Stimulated activated CD4-positive, alpha-beta T cell treated with anti-CD3 and anti-CD28 coated beads, Interleukin-1b, Interleukin-23, amount 100 ng/mL, for 48 hours (primary cell): ENCODE results near the gene TECR.
A peak's percentile ranks its signal among the peaks of the same experiment; 100 is the strongest.
"Not testable (repeated sequence)": the region's sequence is repeated elsewhere in the genome, so short reads cannot be mapped to it uniquely, and the experiment has no call there.

ENCODE experiments used
- DNase-seq: peaks from one replicate; pipeline ENCODE4 v3.0.0-alpha.2; 2020

TECR gene, protein sequence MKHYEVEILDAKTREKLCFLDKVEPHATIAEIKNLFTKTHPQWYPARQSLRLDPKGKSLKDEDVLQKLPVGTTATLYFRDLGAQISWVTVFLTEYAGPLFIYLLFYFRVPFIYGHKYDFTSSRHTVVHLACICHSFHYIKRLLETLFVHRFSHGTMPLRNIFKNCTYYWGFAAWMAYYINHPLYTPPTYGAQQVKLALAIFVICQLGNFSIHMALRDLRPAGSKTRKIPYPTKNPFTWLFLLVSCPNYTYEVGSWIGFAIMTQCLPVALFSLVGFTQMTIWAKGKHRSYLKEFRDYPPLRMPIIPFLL

DNA sequence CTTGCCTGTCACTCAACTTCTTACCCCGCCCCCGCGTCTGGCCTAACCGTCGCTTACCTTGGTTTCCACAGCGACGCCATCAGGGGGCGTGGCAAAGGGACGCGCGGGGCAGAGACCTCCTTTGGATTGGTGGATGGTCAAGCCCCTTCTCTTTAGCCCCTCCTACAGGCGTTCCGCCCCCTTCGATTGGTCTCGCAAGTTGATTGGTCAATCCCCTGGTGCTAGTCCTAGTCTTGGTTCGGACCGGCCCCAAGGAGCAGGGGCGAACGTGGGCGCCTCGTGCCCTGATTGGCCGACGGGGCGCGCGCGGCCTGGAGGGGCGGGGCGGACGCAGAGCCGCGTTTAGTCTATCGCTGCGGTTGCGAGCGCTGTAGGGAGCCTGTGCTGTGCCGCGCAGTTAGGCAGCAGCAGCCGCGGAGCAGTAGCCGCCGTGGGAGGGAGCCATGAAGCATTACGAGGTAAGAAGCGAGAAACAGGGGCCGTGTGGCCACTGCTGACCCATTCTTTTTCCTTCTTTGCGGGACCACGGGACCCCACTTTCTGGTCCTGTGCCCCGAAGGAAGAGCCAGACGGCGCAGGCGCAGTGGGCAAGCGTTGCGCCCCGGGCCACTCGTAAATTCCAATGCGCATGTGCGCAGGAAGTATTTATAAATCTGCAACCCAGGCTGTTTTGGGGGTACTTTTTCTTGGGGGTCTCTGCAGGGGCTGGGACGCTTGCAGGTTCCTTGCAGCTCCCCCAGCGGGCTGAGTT lies at the start of gene TECR:
TECR (plus strand) TSS at position 341 of the 751 bp plus-strand sequence; CDS start at position 444, 103 bp downstream.
- DNase-seq, result peak; percentile 100

DNA sequence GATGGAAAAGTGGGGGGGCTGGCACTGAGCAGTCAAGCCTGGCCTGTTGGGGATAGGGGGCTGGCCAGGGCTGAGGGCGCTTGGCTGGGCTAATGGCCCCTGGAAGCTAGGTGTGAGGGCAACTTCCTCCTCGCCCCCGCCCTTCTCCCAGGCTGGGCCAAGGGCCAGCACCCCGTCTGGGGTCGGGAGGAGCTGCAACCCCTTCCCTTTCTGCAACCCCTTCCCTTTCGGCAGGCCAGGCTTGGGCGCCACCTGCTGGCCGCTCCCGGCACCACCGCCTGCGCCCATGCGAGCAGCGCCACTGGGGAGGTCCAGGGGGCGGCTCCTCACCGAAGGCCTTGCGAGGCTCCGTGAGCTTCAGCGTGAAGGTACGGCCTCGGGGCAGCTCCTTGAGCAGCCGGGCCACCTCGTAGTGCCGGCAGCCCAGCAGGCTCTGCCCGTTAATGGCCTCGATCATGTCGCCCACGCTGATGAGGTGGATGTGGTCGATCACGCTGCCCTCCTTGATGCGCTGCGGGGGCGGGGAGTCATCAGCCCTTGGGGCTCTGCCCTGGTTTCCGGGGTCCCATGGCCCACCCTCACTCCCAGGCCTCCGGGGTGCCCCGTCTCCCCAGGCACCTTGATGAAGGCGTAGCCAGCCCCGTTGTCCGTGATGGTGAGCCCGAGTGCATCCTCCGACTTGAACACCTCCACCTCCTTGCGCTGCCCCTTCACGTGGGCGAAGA lies 49.3 kb upstream of the TECR start:
- peak; percentile 71 for DNase-seq

DNA sequence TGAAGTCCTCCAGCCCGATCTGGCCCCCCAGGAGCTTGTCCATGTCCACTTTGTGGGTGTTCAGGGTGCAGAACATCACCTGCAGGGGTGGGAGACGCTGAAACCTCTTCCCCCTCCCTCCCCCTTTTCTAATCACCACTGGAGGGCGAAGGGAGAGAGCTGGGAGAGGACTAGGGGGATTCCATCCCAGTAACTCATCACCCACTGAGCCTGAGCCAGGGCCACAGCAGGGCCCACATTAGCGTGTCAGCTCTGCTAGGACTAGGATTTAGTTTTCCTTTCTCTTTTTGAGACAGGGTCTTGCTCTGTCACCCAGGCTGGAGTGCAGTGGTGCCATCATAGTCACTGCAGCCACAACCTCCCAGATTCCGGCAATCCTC lies 48.7 kb upstream of the TECR start:
- DNase-seq, result no peak

DNA sequence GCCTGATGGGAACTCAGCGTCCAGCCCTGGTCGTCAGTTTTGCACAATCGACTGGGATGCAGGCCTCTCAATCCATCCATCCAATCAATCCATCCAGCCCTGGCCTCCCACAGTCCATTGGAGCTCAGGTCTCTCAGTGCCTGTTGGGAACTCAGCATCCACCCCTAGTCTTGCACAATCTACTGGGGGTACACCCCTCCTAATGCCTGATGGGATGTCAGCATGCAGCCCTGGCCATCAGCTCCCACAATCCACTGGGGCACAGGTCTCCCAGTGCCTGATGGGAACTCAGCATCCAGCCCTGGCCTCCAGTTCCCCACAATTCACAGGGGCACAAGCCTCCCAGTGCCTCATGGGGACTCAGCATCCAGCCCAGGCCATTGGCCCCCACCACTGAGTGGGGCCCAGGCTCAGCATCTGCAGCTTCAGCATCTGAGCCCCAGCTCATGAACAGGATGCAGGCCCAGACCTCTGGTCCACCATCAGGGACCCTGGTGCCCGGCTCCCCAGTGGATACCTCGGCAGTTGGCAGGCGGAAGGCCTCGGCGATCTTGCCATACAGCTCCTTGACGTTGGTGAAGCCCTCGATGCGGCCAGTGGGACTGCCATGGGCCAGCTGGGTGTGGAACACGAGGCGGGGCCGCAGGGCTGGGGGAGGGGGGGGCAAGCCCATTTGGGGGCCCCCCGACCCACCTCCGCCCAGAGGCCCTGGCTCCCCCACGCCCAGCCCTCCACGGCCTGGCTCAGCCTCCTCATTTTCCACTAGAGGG lies 47.0 kb upstream of the TECR start:
- DNase-seq, result no peak

DNA sequence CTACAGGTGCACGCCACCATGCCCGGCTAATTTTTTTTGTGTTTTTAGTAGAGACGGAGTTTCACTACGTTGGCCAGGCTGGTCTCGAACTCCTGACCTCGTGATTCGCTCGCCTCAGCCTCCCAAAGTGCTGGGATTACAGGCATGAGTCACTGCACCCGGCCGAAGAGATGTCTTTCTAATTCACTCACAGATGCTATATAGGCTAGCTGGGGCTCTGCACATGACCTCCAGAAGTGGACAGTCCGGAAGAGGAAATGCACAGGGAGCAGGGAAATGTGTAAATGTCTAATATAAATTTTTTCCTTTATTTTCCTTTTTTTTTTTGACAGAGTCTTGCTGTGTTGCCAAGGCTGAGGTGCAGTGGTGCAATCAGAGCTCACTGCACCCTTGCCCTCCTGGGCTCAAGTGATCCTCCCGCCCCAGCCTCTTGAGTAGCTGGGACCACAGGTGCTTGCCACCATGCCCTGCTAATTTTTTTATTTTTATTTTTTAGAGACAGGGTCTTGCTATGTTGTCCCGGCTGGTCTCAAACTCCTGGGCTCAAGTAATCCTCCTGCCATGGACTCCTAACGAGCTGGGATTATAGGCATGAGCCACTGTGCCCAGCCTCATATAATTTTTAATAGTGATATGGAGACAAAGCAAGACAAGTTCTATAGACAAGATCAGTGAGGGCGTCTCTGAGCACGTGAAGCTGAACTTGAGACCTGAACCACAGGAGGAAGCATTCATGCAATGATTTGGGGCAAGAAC lies 41.8 kb upstream of the TECR start:
- DNase-seq, result no peak

DNA sequence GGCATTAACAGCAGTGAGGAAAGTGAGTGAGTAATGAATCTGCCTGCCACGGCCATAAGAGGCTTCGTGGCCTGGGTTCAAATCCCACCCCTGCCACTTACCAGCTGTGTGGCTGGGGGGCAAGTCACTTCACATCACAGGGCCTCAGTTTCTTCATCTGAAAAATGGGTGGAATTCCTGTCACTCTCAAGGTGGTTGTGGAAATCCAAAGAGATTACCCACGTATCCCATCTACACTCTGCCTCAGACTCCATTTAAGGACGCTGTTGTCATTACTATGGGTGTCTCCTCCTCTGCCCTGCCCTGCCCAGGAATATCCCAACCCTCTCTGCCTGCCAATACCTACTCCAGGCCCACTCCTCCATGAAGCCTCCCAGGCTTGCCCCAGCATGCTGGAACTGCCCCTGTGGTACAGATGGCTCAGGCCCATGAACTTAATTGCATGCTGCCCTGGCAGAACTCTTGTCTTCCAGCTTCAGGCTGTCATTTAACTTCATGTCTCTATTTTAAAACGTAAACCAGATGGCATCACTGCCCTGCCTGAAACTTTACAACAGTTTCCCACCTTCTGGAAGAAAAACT lies 36.5 kb upstream of the TECR start:
- no peak for DNase-seq

DNA sequence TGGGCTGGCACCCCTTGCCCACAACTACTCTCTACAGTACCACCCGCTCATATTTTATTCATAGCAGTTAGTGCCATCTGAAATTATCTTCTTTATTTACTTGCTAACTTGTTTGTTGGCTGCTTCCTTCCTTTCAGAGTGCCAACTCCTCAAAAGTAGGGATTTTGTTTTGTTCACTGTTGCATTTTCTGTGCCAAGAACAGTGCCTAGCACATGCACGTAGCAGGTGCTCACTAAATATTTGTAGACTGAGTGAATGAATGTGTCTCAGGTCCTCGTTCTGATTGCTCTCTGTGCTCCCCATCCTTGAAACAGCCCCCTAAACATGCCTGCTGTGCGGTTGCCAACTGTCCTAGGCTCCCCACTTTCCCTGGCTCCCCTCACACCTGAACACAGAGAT lies 35.0 kb upstream of the TECR start:
- no peak for DNase-seq

DNA sequence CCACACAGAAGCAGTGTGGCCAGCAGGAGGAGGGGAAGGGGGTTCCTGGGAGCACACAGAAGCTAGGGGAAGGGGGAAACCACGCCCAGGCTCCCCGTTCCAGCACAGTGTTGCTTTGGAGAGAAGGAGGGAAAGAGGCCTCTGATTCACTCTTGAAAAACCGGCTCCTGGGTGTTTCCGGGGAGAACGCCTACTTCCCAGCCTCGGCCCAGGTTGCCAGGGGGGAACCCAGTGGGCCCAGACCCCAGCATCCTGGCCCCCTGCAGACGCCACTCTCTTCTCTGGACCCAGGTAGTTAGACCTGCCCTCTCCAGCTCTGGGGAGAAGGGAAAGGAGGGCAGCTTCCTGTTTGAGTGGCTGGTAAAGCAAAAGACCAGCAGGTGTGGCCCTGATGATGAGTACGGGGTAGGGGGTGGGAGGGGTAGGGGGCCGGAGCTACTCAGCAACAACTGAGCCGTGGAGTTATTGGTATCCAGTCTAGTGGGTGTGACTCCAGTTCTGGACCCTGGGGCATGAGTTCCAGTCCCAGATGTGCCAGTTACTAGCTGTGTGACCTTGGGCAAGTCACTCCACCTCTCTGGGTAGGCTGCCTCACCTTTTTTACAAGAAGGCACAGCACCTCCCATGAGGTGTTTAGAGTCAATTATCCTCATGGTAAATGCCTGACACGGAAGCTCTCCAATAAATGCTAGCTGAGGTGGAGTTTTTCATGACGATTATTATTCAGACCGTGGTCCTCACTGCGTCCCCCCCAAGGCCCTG lies 34.3 kb upstream of the TECR start:
- DNase-seq, result no peak

DNA sequence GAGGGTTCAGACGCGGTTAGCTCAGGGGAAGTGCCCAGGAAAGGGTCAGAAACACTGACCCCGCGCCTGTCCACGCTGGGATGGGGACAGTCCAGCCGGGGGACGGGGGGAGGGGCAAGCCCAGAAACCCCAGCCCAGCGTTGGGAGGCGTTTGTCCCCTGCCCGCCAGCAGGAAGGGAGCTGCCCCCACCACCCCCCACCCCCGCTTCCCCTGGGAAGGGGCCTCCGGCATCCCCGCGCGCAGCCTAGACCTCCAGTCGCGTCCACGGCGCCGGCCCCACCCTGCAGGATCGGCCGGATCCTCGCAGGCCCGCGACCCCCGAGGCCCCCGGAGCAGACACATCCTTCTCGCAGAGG lies 33.7 kb upstream of the TECR start:
- no peak for DNase-seq

DNA sequence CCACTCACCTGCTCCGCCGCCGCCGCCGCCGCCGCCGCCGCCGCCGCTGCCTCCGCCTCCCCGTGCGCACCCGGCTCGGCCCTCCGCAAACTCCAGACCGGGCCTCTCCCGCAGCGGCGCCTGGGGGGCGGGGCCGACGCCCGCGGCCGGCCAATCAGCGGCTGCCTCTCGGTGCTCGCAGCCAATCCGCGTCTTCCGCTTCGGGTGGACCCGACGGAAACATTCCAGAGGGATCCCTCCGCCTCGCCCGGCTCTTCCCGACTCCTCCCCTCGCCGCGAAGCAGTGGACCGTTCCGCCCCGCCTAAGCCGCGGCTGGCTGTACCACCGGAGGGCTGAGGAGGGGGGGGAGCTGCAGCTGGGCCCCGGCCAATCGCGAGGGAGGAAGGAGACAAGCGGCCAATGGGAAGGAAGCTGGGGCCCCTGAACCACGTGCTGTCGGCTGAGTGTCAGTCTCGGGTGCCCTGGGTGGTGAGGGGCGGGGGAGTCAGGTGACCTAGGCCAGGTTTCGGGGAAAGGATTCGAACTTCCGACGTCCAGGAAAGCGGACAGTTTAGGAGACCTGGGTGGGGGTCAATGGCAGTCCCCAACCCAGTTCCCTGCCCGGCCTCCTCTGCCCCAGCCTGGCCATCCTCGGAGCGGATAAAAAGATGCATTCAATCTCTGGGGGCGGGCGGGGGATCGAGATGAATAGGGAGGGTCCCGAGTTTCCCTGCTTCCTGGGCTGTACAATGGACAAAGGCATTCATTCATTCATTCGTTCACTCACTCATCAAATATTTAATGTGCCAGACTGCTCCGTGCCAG lies 33.2 kb upstream of the TECR start, which contains the start of gene GIPC1:
GIPC1 (minus strand) TSS at position 99 of the 805 bp plus-strand sequence. CDS start 13,151 bp downstream, outside the sequence.
- DNase-seq, result peak; percentile 80

DNA sequence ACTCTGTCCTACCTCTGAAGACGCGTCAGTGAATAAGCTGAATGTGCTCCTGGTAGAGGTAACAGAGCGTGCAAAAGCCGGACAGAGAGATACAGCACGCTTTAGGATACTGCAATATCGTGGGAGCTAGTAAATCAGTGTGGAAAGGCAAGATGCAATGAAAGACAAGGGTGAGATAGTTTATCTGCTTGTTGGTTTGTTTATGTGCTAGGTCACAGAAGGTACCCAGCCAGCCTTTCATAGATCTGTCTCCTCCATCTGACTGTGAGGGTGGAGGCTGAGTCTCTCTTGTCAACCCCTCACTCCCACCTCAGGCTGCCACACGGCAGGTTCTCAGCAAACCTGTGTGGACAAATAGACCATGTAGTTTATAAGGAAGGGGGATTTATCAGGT lies 32.6 kb upstream of the TECR start:
- no peak for DNase-seq

DNA sequence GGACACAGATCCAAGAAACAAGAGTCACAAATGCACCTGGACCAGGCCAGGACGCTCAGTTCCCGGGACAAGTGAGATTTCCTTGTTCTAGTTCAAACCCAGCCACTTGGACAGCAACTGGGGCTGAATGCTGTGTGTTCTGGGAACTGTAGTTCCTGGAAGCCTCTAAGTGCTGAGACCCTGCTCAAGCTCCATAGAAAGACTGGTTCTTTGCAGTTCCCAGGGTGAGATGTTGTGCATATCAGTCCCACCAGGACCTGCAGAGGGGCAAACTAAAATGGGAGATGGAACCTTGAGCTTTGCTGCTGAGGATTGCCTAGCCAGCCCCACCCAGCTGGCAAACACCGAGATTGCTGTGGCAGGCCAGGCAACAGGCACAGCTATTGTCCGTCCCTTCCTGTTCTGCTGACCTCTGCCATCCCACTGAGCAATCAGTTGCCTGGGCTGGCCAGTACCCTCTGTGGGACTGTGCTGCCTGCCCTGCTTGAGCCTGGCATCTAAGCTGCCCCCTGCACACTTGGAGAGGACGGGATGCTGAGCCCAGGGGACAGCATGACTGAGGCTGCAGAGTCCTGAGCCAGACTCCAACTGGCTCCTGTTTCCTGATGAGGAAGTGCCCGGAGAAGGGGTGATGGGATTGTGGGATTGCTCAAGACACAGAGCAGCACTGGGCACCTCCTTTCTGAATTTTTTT lies 32.0 kb upstream of the TECR start:
- no peak for DNase-seq

DNA sequence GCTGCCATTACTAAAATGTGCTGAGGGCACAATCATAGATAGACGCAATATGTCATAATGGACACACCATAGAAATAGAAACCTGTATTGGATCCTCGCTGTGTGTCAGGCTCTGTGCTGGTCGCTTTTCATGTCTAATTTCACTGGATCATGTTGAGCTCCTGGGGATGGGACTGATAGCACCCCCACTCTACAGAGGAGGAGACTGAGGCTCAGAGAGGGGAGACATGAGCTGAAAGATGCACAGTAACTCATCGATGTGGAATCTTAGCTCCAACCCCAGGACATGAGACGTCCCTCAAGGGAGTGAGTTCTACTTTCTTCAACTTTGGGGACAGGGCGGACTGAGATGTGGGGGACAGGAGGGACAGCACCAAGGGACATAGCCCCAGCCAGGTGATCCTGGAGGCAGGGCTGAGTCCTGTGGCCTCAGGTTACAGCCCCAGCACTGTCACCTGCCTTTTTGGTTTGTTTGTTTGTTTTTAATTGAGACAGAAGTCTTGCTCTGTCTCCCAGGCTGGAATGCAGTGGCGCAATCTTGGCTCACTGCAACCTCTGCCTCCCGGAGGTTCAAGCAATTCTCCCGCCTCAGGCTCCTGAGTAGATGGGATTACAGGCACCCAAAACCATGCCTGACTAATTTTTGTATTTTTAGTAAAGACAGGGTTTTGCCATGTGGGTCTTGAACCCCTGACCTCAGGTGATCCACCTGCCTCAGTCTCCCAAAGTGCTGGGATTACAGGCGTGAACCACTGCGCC lies 26.9 kb upstream of the TECR start:
- DNase-seq, result no peak

DNA sequence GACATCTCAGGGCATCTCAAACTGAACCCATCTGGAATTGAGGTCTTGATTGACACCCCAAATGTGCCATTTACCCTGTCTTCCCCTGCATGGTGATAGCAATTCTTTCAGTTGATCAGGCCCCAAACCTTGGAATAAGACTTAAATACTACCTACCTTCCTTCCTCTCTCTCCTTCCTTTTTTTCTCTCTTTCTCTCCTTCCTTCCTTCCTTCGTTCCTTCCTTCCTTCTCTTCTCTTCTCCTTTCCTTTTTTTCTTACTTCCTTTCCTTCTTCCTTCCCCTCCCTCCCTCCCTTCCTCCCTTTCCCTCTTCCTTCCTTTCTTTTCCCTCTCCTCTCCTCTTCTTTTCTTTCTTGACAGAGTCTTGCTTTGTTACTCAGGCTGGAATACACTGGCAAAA lies 26.1 kb upstream of the TECR start:
- DNase-seq, result no peak

DNA sequence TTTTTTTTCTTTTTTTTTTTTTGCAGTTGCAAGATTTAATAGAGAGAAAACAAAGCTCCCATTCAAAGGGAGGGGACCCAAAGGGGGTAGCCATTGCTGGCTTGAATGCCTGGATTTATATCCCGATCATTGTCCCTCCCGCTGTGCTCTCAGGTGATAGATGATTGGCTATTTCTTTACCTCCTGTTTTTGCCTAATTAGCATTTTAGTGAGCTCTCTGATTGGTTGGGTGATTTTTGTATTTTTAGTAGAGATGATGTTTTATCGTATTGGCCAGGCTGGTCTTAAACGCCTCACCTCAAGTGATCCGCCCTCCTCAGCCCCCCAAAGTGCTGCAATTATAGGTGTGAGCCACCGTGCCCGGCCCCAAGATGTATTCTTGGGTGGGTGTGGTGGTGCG lies 24.8 kb upstream of the TECR start:
- DNase-seq, result not testable (repeated sequence)

DNA sequence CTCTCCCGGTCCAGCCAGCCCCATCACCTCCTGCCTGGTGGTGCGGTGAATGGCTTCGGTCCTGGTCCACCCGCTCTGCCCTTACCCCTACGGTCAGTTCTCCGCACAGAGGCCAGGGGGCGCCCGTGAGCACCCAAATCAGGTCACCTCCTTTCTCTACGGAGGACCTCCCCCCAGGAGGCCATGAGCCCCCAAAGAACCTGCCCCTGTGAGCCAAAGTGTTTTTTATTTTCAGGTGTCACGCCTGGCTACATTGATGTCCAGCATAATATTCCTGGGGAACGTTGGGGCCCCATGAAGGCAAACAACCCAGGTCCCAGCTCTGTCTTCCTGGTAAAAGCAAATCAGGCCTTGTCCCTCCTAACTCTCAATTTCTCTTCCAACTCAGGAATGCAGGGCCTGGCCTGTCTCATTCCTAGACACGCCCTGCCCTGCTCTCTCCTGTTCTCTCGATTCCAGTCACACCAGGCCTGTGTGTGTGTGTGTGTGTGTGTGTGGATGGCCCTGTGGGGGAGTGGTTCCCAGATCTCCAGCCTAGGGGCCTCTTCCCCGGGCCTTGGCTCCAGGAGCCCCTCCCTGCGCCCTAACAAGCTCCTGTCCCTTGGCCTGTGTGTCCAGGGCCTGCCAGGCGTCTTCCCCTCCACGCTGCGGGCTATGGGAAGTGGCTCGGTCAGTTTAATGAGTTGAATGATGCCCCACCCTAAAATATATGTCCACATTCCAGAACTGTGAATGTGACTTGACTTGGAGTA lies 23.7 kb upstream of the TECR start:
- peak; percentile 80 for DNase-seq

DNA sequence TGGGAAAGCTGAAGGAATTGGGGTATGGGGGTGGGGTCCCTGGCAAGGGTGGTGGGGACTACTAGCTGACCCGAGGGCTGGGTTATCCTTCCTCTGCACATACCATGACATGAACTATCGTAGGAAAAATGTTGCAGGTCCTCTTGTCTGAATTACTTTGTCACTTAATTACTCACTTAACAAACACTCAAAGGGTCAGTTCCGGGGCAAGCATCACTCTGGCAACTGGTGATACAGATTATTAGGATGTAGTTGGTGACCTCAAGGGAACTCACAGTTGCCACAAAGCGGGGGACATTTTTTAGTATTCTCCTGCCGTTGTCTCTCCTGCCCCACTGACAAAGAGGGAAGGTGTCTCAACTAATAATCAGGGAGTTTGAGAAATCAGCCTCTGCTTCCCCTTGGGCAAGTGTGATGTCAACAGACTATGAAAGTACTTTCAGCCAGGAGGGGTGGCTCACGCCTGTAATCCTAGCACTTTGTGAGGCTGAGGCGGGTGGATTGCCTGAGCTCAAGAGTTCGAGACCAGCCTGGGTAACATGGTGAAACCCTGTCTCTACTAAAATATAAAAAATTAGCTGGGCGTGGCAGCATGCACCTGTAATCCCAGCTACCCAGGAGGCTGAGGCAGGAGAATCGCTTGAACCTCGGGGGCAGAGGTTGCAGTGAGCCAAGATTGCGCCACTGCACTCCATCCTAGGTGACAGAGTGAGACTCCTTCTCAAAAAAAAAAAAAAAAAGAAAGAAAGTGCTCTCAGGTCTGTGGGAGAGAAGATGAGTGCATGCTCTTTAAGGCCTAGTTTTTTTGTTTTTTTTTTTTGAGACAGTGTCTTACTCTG lies 21.5 kb upstream of the TECR start:
- no peak for DNase-seq
